Stimulated activated memory B cell treated with anti-CD40 and anti-IgM and Interleukin-4, amounts not matched to agents 10 μg/mL and 1 μg/mL and 100 μg/mL, for 72 hours (primary cell): Measurements from ENCODE around the gene GLDC.
A peak's percentile ranks its signal among the peaks of the same experiment; 100 is the strongest.

Experiments used
- ATAC-seq: fragments of 150-1000 bp; cut with Tn5 transposase; 2 replicates; pipeline ENCODE4 v1.10.0; 2021
- H3K27ac Mint-ChIP-seq: one replicate; pipeline ENCODE4 v1.8.0; 2022; ENCODE audit warnings: mild to moderate bottlenecking, mixed read lengths
- H3K27me3 Mint-ChIP-seq: one replicate; pipeline ENCODE4 v1.8.0; 2022; ENCODE audit warnings: mixed read lengths
- H3K36me3 Mint-ChIP-seq: one replicate; pipeline ENCODE4 v1.8.0; 2022; ENCODE audit warnings: mixed read lengths
- H3K4me1 Mint-ChIP-seq: one replicate; pipeline ENCODE4 v1.8.0; 2022; ENCODE audit warnings: mixed read lengths
- H3K4me3 Mint-ChIP-seq: one replicate; pipeline ENCODE4 v1.8.0; 2022; ENCODE audit warnings: mild to moderate bottlenecking, moderate library complexity, mixed read lengths
- H3K9me3 Mint-ChIP-seq: one replicate; pipeline ENCODE4 v1.8.0; 2022; ENCODE audit warnings: mixed read lengths

The GLDC gene

GRCh38 chr9:6579613-6580012, 65.9 kb downstream of the GLDC start:
- Mint-ChIP-seq H3K9me3 (no peaks in the 10 kb centered on the region), H3K27me3 (peaks cover 24% of the 10 kb centered on the region), H3K27ac (no peak overlapping the region), H3K36me3 (no peaks in the 10 kb centered on the region), H3K4me3 (no peak overlapping the region), H3K4me1 (peaks cover 48% of the 10 kb centered on the region)
- ATAC-seq: no peak

- H3K4me1 Mint-ChIP-seq: peaks cover 43% of the 10 kb centered on the region
- no peaks in the 10 kb centered on the region for H3K36me3 Mint-ChIP-seq
- H3K4me3 Mint-ChIP-seq: no peak overlapping the region
- no peak overlapping the region for H3K27ac Mint-ChIP-seq
- ATAC-seq: no peak
- H3K9me3 Mint-ChIP-seq: no peaks in the 10 kb centered on the region
- H3K27me3 Mint-ChIP-seq: peaks cover 40% of the 10 kb centered on the region
Observed at GRCh38 chr9:6576987-6577386, 68.5 kb downstream of the GLDC start.

GRCh38 chr9:6575324-6576034, 70.0 kb downstream of the GLDC start:
- Mint-ChIP-seq H3K27ac (no peak overlapping the region), H3K4me1 (peaks cover 32% of the 10 kb centered on the region), H3K9me3 (no peaks in the 10 kb centered on the region), H3K27me3 (peaks cover 40% of the 10 kb centered on the region), H3K4me3 (no peak overlapping the region), H3K36me3 (no peaks in the 10 kb centered on the region)
- ATAC-seq: peak; percentile 99

GRCh38 chr9:6567140-6567591, 78.4 kb downstream of the GLDC start:
- Mint-ChIP-seq H3K27me3 (no peaks in the 10 kb centered on the region), H3K27ac (no peak overlapping the region), H3K9me3 (no peaks in the 10 kb centered on the region), H3K36me3 (no peaks in the 10 kb centered on the region), H3K4me3 (no peak overlapping the region), H3K4me1 (no peaks in the 10 kb centered on the region)
- ATAC-seq: no peak

- Mint-ChIP-seq H3K36me3 (no peaks in the 10 kb centered on the region), H3K4me1 (no peaks in the 10 kb centered on the region), H3K9me3 (no peaks in the 10 kb centered on the region), H3K27me3 (no peaks in the 10 kb centered on the region), H3K27ac (no peak overlapping the region), H3K4me3 (no peak overlapping the region)
- ATAC-seq: peak; percentile 34
Observed at GRCh38 chr9:6566409-6567139, 79.0 kb downstream of the GLDC start.

GRCh38 chr9:6565312-6565711, 80.2 kb downstream of the GLDC start:
- Mint-ChIP-seq H3K4me1 (no peaks in the 10 kb centered on the region), H3K27ac (no peak overlapping the region), H3K36me3 (no peaks in the 10 kb centered on the region), H3K4me3 (no peak overlapping the region), H3K9me3 (no peaks in the 10 kb centered on the region), H3K27me3 (no peaks in the 10 kb centered on the region)
- no peak for ATAC-seq

GRCh38 chr9:6564868-6565267, 80.7 kb downstream of the GLDC start:
- Mint-ChIP-seq H3K9me3 (no peaks in the 10 kb centered on the region), H3K27me3 (no peaks in the 10 kb centered on the region), H3K4me3 (no peak overlapping the region), H3K36me3 (no peaks in the 10 kb centered on the region), H3K27ac (no peak overlapping the region), H3K4me1 (no peaks in the 10 kb centered on the region)
- no peak for ATAC-seq

GRCh38 chr9:6564360-6564759, 81.2 kb downstream of the GLDC start:
- Mint-ChIP-seq H3K27ac (no peak overlapping the region), H3K4me1 (no peaks in the 10 kb centered on the region)

GRCh38 chr9:6562871-6563430, 82.6 kb downstream of the GLDC start:
- no peak overlapping the region for H3K4me3 Mint-ChIP-seq
- no peak for ATAC-seq
- H3K27ac Mint-ChIP-seq: no peak overlapping the region
- no peaks in the 10 kb centered on the region for H3K27me3 Mint-ChIP-seq
- H3K9me3 Mint-ChIP-seq: no peaks in the 10 kb centered on the region
- no peaks in the 10 kb centered on the region for H3K4me1 Mint-ChIP-seq
- no peaks in the 10 kb centered on the region for H3K36me3 Mint-ChIP-seq

More at GRCh38 chr9:6564360-6564759, 81.2 kb downstream of the GLDC start:
- no peaks in the 10 kb centered on the region for H3K36me3 Mint-ChIP-seq
- no peaks in the 10 kb centered on the region for H3K27me3 Mint-ChIP-seq
- H3K4me3 Mint-ChIP-seq: no peak overlapping the region
- H3K9me3 Mint-ChIP-seq: no peaks in the 10 kb centered on the region
- no peak for ATAC-seq

GRCh38 chr9:6562201-6562600, 83.3 kb downstream of the GLDC start:
- Mint-ChIP-seq H3K9me3 (no peaks in the 10 kb centered on the region), H3K36me3 (no peaks in the 10 kb centered on the region), H3K27ac (no peak overlapping the region), H3K4me3 (no peak overlapping the region), H3K27me3 (no peaks in the 10 kb centered on the region), H3K4me1 (no peaks in the 10 kb centered on the region)
- no peak for ATAC-seq

GRCh38 chr9:6557883-6558616, 87.5 kb downstream of the GLDC start:
- H3K27ac Mint-ChIP-seq: no peak overlapping the region
- no peaks in the 10 kb centered on the region for H3K27me3 Mint-ChIP-seq
- no peaks in the 10 kb centered on the region for H3K9me3 Mint-ChIP-seq
- ATAC-seq: no peak
- no peaks in the 10 kb centered on the region for H3K4me1 Mint-ChIP-seq
- H3K36me3 Mint-ChIP-seq: no peaks in the 10 kb centered on the region
- H3K4me3 Mint-ChIP-seq: no peak overlapping the region

GRCh38 chr9:6553866-6554265, 91.7 kb downstream of the GLDC start:
- Mint-ChIP-seq H3K36me3 (no peaks in the 10 kb centered on the region), H3K4me3 (no peak overlapping the region), H3K27ac (no peak overlapping the region), H3K27me3 (no peaks in the 10 kb centered on the region), H3K9me3 (no peaks in the 10 kb centered on the region), H3K4me1 (no peaks in the 10 kb centered on the region)
- no peak for ATAC-seq

GRCh38 chr9:6552498-6553121, 92.9 kb downstream of the GLDC start:
- H3K27ac Mint-ChIP-seq: no peak overlapping the region
- no peak for ATAC-seq
- H3K4me1 Mint-ChIP-seq: no peaks in the 10 kb centered on the region
- no peaks in the 10 kb centered on the region for H3K27me3 Mint-ChIP-seq
- no peak overlapping the region for H3K4me3 Mint-ChIP-seq
- no peaks in the 10 kb centered on the region for H3K9me3 Mint-ChIP-seq
- H3K36me3 Mint-ChIP-seq: no peaks in the 10 kb centered on the region

GRCh38 chr9:6552033-6552432, 93.5 kb downstream of the GLDC start:
- Mint-ChIP-seq H3K4me1 (no peaks in the 10 kb centered on the region), H3K27ac (no peak overlapping the region), H3K36me3 (no peaks in the 10 kb centered on the region), H3K27me3 (no peaks in the 10 kb centered on the region), H3K9me3 (no peaks in the 10 kb centered on the region), H3K4me3 (no peak overlapping the region)
- ATAC-seq: no peak

- Mint-ChIP-seq H3K27ac (no peak overlapping the region), H3K36me3 (no peaks in the 10 kb centered on the region), H3K27me3 (no peaks in the 10 kb centered on the region), H3K4me1 (no peaks in the 10 kb centered on the region), H3K4me3 (no peak overlapping the region), H3K9me3 (no peaks in the 10 kb centered on the region)
- ATAC-seq: no peak
Observed at GRCh38 chr9:6551136-6551535, 94.4 kb downstream of the GLDC start.
